SK-N-SH (cell line): Measurements from ENCODE around the gene ZNF425. TPM values are rescaled to one million over a fixed set of nuclear protein-coding genes. Genes with fewer than 3 reads are reported as not detected.

Experiments
- CTCF ChIA-PET: fragments of 300-600, 350-600 bp; formaldehyde crosslinking; extraction: SDS; loops from one replicate; lab custom pipeline; 2021; lab: Yijun Ruan, JAX
- POLR2A ChIA-PET: fragments of 350-600 bp; sonication (Branson Sonifier 250); formaldehyde crosslinking; extraction: SDS; loops from one replicate; lab custom pipeline; 2020; ENCODE audit warnings: antibody characterized with exemption, inconsistent platforms; lab: Yijun Ruan, JAX
- DNase-seq: peaks from one replicate; pipeline ENCODE4 v3.0.0; 2012
- H2AFZ ChIP-seq: fragments of 200-600 bp; sonication (generic); 2 replicates; pipeline ENCODE4 v1.8.1; 2016; ENCODE audit warnings: antibody characterized with exemption, mild to moderate bottlenecking, low read depth
- H3F3A ChIP-seq: fragments of 200-600 bp; sonication (generic); replicated peaks from 2 replicates; pipeline ENCODE3; 2016; ENCODE audit warnings: antibody characterized with exemption, mild to moderate bottlenecking; ENCODE audit not compliant: insufficient read depth
- H3K27ac ChIP-seq, 2 experiments: fragments of 200-500 bp in 1 of 2; fragments of 200-600 bp in 1 of 2; sonication (Bioruptor generic) in 1 of 2; sonication (generic), shearing (Covaris generic) in 1 of 2; 2 replicates each; pipeline versions ENCODE4 v1.5.1 to v1.6.1; 2014 to 2016; ENCODE audit warnings: low read depth in 2 of 2, inconsistent platforms in 1 of 2, low read length in 1 of 2, mild to moderate bottlenecking in 1 of 2, mixed read lengths in 1 of 2
- H3K27me3 ChIP-seq: fragments of 200-600 bp; sonication (generic), shearing (Covaris generic); 2 replicates; pipeline ENCODE4 v1.6.1; 2016; ENCODE audit warnings: mixed run types; ENCODE audit not compliant: insufficient read depth
- H3K36me3 ChIP-seq, 2 experiments: fragments of 200-500 bp in 1 of 2; fragments of 200-600 bp in 1 of 2; sonication (Bioruptor generic) in 1 of 2; sonication (generic) in 1 of 2; replicated peaks in 1 of 2; 2 replicates each; pipeline versions ENCODE3 to v1.5.1; 2014 to 2016; ENCODE audit warnings: low read length in 1 of 2, mild to moderate bottlenecking in 1 of 2; ENCODE audit not compliant: insufficient read depth in 2 of 2, control insufficient read depth in 1 of 2
- H3K4me1 ChIP-seq, 2 experiments: fragments of 200-500 bp in 1 of 2; fragments of 200-600 bp in 1 of 2; sonication (Bioruptor generic) in 1 of 2; sonication (generic), shearing (Covaris generic) in 1 of 2; 2 replicates each; pipeline versions ENCODE4 v1.5.1 to v1.6.1; 2014 to 2016; ENCODE audit warnings: low read depth in 1 of 2, low read length in 1 of 2, mixed run types in 1 of 2; ENCODE audit not compliant: insufficient read depth in 2 of 2, control insufficient read depth in 1 of 2
- H3K4me2 ChIP-seq: fragments of 200-600 bp; sonication (generic), shearing (Covaris generic); 2 replicates; pipeline ENCODE4 v1.6.1; 2017; ENCODE audit warnings: mixed run types
- H3K4me3 ChIP-seq, 2 experiments: fragments of 200-500 bp in 1 of 2; fragments of 200-600 bp in 1 of 2; sonication (Bioruptor generic) in 1 of 2; sonication (generic), shearing (Covaris generic) in 1 of 2; 2 replicates each; pipeline versions ENCODE4 v1.5.1 to v1.8.1; 2014 to 2016; ENCODE audit warnings: low read depth in 2 of 2, inconsistent platforms in 1 of 2, low read length in 1 of 2, mild to moderate bottlenecking in 1 of 2, mixed read lengths in 1 of 2, moderate library complexity in 1 of 2
- H3K79me2 ChIP-seq: fragments of 200-600 bp; sonication (generic); 2 replicates; pipeline ENCODE4 v1.8.1; 2017; ENCODE audit warnings: mild to moderate bottlenecking; ENCODE audit not compliant: insufficient read depth
- H3K9ac ChIP-seq: fragments of 200-600 bp; sonication (generic); 2 replicates; pipeline ENCODE4 v1.6.1; 2017; ENCODE audit warnings: mixed run types
- H3K9me2 ChIP-seq: fragments of 200-600 bp; sonication (generic); 2 replicates; pipeline ENCODE4 v1.6.1; 2017; ENCODE audit warnings: mixed run types
- H3K9me3 ChIP-seq: fragments of 200-600 bp; sonication (generic); 2 replicates; pipeline ENCODE4 v1.6.1; 2017; ENCODE audit warnings: mixed run types, mild to moderate bottlenecking, moderate library complexity
- H4K20me1 ChIP-seq: fragments of 200-600 bp; sonication (generic); 2 replicates; pipeline ENCODE4 v1.6.1; 2017; ENCODE audit warnings: mild to moderate bottlenecking, mixed run types; ENCODE audit not compliant: insufficient read depth
- EP300 ChIP-seq, 2 experiments: IDR thresholded peaks; 2 replicates each; pipeline versions ENCODE4 v1.4.0 to v1.6.1; 2012; ENCODE audit warnings: borderline replicate concordance in 1 of 2, low read depth in 1 of 2, low read length in 1 of 2
- FOSL2 ChIP-seq: IDR thresholded peaks from 2 replicates; pipeline ENCODE4 v1.4.0; 2012; ENCODE audit warnings: low read depth, mild to moderate bottlenecking, moderate library complexity, borderline replicate concordance
- FOXJ3 ChIP-seq: sonication (generic); formaldehyde crosslinking; IDR thresholded peaks from 2 replicates; pipeline ENCODE4 v1.5.1; 2020; ENCODE audit warnings: mild to moderate bottlenecking, missing genetic modification reagents
- FOXM1 ChIP-seq: IDR thresholded peaks from 2 replicates; pipeline ENCODE4 v1.4.0; 2012; ENCODE audit warnings: low read depth, mild to moderate bottlenecking
- MAX ChIP-seq: IDR thresholded peaks from 2 replicates; pipeline ENCODE4 v1.4.0; 2012; ENCODE audit warnings: low read depth
- MEF2A ChIP-seq: IDR thresholded peaks from 2 replicates; pipeline ENCODE4 v1.4.0; 2012; ENCODE audit warnings: low read depth, borderline replicate concordance
- MXI1 ChIP-seq: IDR thresholded peaks from 2 replicates; pipeline ENCODE4 v1.6.1; 2012; ENCODE audit warnings: mild to moderate bottlenecking, low read depth, low read length, improper control_type of control experiment
- NRF1 ChIP-seq: IDR thresholded peaks from 2 replicates; pipeline ENCODE4 v1.6.1; 2012; ENCODE audit warnings: low read depth, mild to moderate bottlenecking, low read length
- PBX3 ChIP-seq: IDR thresholded peaks from 2 replicates; pipeline ENCODE4; 2012
- RCOR1 ChIP-seq: fragments of 150-350 bp; IDR thresholded peaks from 2 replicates; pipeline ENCODE4 v1.6.1; 2017; ENCODE audit warnings: antibody characterized with exemption, low read length
- RFX5 ChIP-seq: IDR thresholded peaks from 2 replicates; pipeline ENCODE4 v1.6.1; 2012; ENCODE audit warnings: mild to moderate bottlenecking, improper control_type of control experiment, low read length
- RXRA ChIP-seq: IDR thresholded peaks from 2 replicates; pipeline ENCODE4 v1.4.0; 2012; ENCODE audit warnings: low read depth, mild to moderate bottlenecking, borderline replicate concordance
- SIN3A ChIP-seq: IDR thresholded peaks from 2 replicates; pipeline ENCODE4 v1.6.1; 2012; ENCODE audit warnings: low read depth, mild to moderate bottlenecking, low read length, moderate library complexity, borderline replicate concordance
- TAF1 ChIP-seq: IDR thresholded peaks from 2 replicates; pipeline ENCODE4 v1.6.1; 2012; ENCODE audit warnings: low read depth, mild to moderate bottlenecking, low read length, moderate library complexity, borderline replicate concordance
- YY1 ChIP-seq: IDR thresholded peaks from 2 replicates; pipeline ENCODE4 v1.4.0; 2012; ENCODE audit warnings: low read depth, mild to moderate bottlenecking
- WGBS: methylation state at CpG from one replicate; pipeline ENCODE4 v1.1.6; 2017; ENCODE audit warnings: low lambda C conversion rate; 5-methylcytosine and 5-hydroxymethylcytosine counted together
- polyA plus RNA-seq, 3 experiments: library from polyadenylated mRNA; depleted of rRNA; stranded (reverse); fragments of >200 nt; gene quantifications; 2 replicates each; pipeline ENCODE4 v1.2.3, GENCODE V29; 2012
- TF ChIP-seq, protein P1 (sequence below): IDR thresholded peaks from 2 replicates; pipeline ENCODE4 v1.4.0; 2012; ENCODE audit warnings: low read depth, borderline replicate concordance
- TF ChIP-seq, protein P2 (sequence below): IDR thresholded peaks from 2 replicates; pipeline ENCODE4 v1.4.0; 2012; ENCODE audit warnings: low read depth, borderline replicate concordance
- TF ChIP-seq, protein P3 (sequence below): IDR thresholded peaks from 2 replicates; pipeline ENCODE4 v1.6.1; 2012; ENCODE audit warnings: mild to moderate bottlenecking, low read depth, low read length, moderate library complexity
- TF ChIP-seq, protein P4 (sequence below): fragments of 150-350 bp; IDR thresholded peaks from 2 replicates; pipeline ENCODE4 v1.6.1; 2017; ENCODE audit warnings: antibody characterized with exemption, low read length, low read depth, borderline replicate concordance

ZNF425 gene
- polyA plus RNA-seq, 1 of the 3 experiments (the other 2 are of a cell fraction) = 1.4 TPM

DNA sequence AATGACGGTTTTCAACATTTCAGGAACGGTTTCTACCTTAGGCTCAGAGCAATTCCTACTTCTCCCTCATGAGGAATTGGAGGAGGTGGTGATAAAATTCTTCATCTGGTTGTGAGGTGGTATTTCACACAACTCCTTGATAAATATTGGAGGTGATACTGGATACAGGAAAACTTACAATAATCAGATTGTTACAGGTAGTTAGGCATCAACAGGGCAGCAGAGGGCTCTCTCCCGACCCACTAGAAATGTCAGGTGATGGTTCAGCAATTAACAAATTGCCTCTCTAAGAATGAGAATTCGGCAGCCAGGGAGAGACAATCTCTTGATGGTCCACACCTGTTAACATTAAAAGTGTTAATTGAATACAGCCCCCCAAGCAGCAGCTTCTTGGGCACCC, 58.3 kb downstream of the ZNF425 start:
- POLR2A ChIA-PET = no interaction called here
- CTCF ChIA-PET = interaction anchor here (1.1 to 7.7 kb wide), 3 partner anchors 21 to 101 kb away, joined by 3 to 113 read pairs (median 16); no protein-coding TSS in a partner anchor
- H3K4me2 ChIP-seq = no peak overlapping the region
- H3K9ac ChIP-seq = no peak overlapping the region
- no peaks in the 10 kb centered on the region for H4K20me1 ChIP-seq
- no peaks in the 10 kb centered on the region for H3K79me2 ChIP-seq
- no peaks in the 10 kb centered on the region for H3K9me2 ChIP-seq
- no peak overlapping the region for H2AFZ ChIP-seq
- no peak overlapping the region for H3K4me3 ChIP-seq
- no peaks in the 10 kb centered on the region for H3K4me1 ChIP-seq
- WGBS = 90% methylated on average over 4 of the region's 4 CpGs
- TF ChIP-seq, protein P1, sequence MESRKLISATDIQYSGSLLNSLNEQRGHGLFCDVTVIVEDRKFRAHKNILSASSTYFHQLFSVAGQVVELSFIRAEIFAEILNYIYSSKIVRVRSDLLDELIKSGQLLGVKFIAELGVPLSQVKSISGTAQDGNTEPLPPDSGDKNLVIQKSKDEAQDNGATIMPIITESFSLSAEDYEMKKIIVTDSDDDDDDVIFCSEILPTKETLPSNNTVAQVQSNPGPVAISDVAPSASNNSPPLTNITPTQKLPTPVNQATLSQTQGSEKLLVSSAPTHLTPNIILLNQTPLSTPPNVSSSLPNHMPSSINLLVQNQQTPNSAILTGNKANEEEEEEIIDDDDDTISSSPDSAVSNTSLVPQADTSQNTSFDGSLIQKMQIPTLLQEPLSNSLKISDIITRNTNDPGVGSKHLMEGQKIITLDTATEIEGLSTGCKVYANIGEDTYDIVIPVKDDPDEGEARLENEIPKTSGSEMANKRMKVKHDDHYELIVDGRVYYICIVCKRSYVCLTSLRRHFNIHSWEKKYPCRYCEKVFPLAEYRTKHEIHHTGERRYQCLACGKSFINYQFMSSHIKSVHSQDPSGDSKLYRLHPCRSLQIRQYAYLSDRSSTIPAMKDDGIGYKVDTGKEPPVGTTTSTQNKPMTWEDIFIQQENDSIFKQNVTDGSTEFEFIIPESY = no peak
- no peak for TF ChIP-seq RXRA
- TF ChIP-seq TAF1 = no peak
- TF ChIP-seq FOSL2 = no peak
- TF ChIP-seq, protein P2, sequence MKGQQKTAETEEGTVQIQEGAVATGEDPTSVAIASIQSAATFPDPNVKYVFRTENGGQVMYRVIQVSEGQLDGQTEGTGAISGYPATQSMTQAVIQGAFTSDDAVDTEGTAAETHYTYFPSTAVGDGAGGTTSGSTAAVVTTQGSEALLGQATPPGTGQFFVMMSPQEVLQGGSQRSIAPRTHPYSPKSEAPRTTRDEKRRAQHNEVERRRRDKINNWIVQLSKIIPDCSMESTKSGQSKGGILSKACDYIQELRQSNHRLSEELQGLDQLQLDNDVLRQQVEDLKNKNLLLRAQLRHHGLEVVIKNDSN = no peak
- TF ChIP-seq YY1 = no peak
- TF ChIP-seq RCOR1 = no peak
- no peak for TF ChIP-seq NRF1
- TF ChIP-seq EP300 (IDR thresholded peaks at IDR 0.05; ENCODE audit: borderline replicate concordance in 1 of 2, low read depth in 1 of 2, low read length in 1 of 2) = no peak
- TF ChIP-seq MAX = no peak
- no peak for TF ChIP-seq MXI1
- TF ChIP-seq, protein P3, sequence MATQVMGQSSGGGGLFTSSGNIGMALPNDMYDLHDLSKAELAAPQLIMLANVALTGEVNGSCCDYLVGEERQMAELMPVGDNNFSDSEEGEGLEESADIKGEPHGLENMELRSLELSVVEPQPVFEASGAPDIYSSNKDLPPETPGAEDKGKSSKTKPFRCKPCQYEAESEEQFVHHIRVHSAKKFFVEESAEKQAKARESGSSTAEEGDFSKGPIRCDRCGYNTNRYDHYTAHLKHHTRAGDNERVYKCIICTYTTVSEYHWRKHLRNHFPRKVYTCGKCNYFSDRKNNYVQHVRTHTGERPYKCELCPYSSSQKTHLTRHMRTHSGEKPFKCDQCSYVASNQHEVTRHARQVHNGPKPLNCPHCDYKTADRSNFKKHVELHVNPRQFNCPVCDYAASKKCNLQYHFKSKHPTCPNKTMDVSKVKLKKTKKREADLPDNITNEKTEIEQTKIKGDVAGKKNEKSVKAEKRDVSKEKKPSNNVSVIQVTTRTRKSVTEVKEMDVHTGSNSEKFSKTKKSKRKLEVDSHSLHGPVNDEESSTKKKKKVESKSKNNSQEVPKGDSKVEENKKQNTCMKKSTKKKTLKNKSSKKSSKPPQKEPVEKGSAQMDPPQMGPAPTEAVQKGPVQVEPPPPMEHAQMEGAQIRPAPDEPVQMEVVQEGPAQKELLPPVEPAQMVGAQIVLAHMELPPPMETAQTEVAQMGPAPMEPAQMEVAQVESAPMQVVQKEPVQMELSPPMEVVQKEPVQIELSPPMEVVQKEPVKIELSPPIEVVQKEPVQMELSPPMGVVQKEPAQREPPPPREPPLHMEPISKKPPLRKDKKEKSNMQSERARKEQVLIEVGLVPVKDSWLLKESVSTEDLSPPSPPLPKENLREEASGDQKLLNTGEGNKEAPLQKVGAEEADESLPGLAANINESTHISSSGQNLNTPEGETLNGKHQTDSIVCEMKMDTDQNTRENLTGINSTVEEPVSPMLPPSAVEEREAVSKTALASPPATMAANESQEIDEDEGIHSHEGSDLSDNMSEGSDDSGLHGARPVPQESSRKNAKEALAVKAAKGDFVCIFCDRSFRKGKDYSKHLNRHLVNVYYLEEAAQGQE = no peak
- no peak for TF ChIP-seq SIN3A
- no peak for TF ChIP-seq FOXM1
- TF ChIP-seq FOXJ3 (CRISPR knock-in tag) = no peak
- TF ChIP-seq, protein P4, sequence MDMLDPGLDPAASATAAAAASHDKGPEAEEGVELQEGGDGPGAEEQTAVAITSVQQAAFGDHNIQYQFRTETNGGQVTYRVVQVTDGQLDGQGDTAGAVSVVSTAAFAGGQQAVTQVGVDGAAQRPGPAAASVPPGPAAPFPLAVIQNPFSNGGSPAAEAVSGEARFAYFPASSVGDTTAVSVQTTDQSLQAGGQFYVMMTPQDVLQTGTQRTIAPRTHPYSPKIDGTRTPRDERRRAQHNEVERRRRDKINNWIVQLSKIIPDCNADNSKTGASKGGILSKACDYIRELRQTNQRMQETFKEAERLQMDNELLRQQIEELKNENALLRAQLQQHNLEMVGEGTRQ = no peak
- TF ChIP-seq PBX3 = no peak
- no peak for TF ChIP-seq MEF2A
- TF ChIP-seq RFX5 = no peak
- peaks cover 25% of the 10 kb centered on the region for H3F3A ChIP-seq
- H3K27ac ChIP-seq = no peak overlapping the region
- H3K27me3 ChIP-seq = no peaks in the 10 kb centered on the region
- H3K36me3 ChIP-seq = peaks cover 26 to 36% of the 10 kb centered on the region in 2 experiments
- no peak for DNase-seq
- no peaks in the 10 kb centered on the region for H3K9me3 ChIP-seq
